OCI-LY3 (cell line): Measurements from ENCODE around the gene RPL35A.

Experiments used
- EZH2phosphoT487 ChIP-seq: fragments of 200-600 bp; shearing (Covaris generic); IDR thresholded peaks from 2 replicates; pipeline ENCODE4 v1.6.1; 2018; ENCODE audit warnings: antibody characterized with exemption, mixed run types, low read depth
- TF ChIP-seq, protein P1 (sequence below): fragments of 200-600, 300-600 bp; sonication (generic); IDR thresholded peaks from 2 replicates; pipeline ENCODE4 v1.5.1; 2014; ENCODE audit warnings: antibody characterized with exemption, low read length, low read depth

DNA sequence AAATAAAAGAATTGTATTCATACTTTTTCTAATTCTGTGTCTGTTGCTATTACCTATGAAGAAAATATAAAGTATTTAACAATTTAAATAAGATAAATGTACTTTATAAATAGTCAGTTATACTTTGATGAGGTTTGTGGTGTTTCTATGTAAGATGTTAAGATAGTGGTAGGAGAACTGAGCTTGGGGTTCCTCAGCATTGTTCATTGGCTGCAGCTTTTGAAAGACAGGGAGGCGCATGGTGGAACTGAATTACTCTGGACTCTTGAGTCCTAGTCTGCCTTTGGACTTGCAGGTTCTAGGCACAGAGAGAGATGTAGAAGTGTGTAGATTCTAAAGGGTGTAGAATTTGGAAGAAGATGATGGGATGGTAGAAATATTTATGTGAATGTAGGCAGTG is 33.1 kb downstream of the RPL35A start:
- TF ChIP-seq, protein P1, sequence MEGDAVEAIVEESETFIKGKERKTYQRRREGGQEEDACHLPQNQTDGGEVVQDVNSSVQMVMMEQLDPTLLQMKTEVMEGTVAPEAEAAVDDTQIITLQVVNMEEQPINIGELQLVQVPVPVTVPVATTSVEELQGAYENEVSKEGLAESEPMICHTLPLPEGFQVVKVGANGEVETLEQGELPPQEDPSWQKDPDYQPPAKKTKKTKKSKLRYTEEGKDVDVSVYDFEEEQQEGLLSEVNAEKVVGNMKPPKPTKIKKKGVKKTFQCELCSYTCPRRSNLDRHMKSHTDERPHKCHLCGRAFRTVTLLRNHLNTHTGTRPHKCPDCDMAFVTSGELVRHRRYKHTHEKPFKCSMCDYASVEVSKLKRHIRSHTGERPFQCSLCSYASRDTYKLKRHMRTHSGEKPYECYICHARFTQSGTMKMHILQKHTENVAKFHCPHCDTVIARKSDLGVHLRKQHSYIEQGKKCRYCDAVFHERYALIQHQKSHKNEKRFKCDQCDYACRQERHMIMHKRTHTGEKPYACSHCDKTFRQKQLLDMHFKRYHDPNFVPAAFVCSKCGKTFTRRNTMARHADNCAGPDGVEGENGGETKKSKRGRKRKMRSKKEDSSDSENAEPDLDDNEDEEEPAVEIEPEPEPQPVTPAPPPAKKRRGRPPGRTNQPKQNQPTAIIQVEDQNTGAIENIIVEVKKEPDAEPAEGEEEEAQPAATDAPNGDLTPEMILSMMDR: no peak
- no peak for TF ChIP-seq EZH2phosphoT487
